Measurements from ENCODE around the gene NFX1. TPM values are rescaled to one million over a fixed set of nuclear protein-coding genes. Genes with fewer than 3 reads are reported as not detected.

Gene NFX1
- 25.6 TPM for polyA plus RNA-seq (ENCODE audit: insufficient read length)

DNA sequence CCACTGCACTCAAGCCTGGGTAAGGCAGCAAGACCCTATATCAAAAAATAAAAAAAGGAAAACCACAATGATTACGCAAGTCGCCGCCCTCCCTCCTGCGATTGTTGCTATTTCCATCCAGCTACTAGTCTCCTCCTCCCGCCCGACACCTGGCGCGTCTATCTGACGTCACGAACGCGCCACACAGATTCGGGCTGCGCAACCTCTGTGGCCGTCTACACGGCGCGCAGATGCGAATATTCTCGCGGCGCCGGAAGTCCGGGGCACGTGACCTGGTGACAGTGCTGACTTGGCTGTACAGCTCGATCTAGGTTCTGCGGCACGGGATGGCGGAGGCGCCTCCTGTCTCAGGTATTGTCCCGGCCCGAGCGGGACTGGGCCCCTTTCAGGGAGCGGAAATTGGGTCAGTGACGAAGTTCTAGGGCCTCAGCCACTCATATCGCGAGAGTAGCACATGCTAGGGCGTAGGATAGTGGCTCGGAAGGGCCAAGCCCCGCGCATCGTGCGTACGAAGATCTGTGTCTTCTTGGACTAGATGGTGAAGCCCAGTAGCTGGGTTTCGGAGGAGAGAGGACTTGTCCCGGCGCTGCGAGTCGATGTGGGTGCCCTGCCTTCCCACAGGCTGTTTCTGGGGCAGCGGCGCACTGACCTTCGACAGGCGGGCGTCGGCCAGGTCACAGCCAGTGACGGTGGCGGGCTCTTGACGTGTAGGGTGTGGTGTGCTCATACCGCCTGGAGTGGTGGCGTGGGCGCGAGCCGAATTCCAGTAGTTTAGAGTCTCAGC lies at the start of gene NFX1:
NFX1 (plus strand) TSS at position 270 of the 784 bp plus-strand sequence; CDS start at position 327, 57 bp downstream.
- peak; percentile 100 for DNase-seq

DNA sequence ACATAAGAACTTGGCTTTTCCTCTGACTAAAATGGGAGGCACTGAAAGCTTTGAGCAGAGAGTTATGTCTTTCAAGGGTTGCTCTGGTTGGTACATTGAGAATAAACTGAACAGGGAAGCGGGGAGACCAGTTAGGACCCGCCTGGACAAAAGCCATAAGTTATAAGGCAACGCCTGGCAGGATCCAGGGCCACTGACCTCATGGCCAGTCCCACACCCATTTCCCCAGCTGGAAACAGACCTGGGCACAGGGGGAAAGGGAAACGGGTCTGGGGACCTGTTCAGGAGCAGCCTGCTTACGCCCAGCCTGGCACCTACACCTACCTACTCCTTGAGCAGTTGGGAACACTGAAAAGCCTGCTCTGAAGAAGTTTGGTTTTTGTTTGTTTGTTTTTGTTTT lies 49.0 kb upstream of the NFX1 start:
- DNase-seq: no peak

DNA sequence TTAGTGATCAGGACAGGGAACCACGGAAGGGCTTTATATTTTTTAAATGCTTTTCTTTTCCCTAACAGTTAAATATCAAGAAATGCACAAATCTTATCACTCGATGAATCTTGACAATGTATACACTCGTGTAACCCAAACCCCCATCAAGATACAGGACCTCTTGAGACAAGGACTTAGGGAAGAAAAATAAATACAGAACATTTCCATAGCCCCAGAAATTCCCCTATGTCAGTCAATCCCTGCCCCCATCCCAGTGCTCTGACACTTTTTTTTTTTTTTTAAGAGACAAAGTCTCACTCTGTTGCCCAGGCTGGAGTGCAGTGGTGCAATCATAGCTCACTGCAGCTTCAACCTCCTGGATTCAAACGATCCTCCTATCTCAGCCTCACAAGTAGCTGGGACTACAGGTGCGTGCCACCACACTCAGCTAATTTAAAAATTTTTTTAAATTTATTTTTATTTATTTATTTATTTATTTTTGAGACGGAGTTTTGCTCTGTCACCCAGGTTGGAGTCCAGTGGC lies 47.6 kb upstream of the NFX1 start:
- no peak for DNase-seq

GRCh38 chr9:33244137-33244784 lies 46.1 kb upstream of the NFX1 start:
- DNase-seq: no peak

GRCh38 chr9:33245341-33245740 lies 45.0 kb upstream of the NFX1 start:
- no peak for DNase-seq

DNA sequence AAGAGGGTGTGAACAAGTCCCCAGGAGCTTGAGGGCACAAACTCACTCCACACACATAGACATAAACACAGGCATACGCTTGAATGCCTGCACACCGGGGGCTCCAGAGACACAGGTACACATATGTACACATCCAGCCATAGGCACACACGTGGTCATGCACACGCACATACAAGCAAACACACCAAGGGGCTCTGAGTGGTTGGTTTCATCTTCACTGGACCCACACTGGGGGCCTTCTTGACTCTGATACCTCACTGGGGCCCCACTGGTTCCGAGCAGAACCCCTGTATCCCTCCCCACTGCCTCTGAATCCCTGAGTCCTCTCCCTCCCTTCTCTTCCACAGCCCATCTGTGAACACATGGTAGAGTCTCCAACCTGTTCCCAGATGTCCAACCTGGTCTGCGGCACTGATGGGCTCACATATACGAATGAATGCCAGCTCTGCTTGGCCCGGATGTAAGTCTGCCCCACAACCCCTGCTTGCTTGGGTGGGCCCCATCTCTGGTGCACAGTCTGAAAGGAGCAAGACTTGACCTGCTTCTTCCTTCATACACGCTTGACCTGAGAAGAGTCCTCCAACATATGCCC lies 44.0 kb upstream of the NFX1 start:
- no peak for DNase-seq

DNA sequence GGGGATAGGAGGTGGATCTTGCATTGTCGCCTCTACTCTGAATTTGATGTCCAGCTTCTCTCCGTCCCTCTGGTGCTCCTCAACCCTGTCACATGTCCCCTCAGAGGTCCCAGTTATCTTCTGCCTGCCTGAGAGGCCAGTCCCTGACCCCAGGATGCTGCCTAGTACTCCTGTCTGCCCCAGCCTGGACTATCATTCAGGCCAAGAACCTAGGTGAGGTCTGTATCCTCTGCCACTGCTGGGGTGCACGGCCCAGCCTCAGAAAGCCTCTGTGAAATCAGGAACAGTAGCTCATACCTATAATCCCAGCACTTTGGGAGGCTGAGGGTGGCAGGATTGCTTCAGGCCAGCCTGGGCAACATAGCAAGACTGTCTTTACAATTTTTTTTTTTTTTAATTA lies 41.7 kb upstream of the NFX1 start:
- no peak for DNase-seq

DNA sequence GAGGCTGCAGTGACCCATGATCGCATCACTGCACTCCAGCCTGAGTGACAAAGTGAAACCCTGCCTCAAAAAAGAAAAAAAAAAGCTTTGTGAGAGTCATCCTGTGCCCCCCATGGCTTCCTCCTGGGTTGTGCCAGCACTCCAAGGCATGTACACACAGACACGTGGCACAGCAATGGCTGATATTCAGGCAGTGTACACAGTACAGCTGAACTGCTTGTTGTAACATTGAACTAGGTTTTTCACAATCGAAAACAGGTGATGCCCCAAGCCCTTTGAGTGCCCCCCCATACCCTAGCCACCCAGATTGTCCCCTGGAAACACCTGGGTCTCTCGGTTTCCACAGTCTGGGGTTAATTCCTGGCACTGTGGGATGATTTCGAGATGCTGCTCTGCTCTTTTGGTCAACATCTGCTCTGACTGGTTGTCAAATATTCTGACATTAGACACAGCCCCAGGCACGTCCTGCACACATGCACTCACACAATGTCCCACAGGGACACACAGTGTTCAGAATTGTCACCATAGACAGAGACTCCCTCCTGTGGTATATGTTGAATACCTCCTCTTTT lies 41.1 kb upstream of the NFX1 start:
- no peak for DNase-seq

- DNase-seq: no peak
Observed at GRCh38 chr9:33249983-33250382, 40.3 kb upstream of the NFX1 start.

- DNase-seq: no peak
Observed at GRCh38 chr9:33250458-33250995, 39.8 kb upstream of the NFX1 start.

DNA sequence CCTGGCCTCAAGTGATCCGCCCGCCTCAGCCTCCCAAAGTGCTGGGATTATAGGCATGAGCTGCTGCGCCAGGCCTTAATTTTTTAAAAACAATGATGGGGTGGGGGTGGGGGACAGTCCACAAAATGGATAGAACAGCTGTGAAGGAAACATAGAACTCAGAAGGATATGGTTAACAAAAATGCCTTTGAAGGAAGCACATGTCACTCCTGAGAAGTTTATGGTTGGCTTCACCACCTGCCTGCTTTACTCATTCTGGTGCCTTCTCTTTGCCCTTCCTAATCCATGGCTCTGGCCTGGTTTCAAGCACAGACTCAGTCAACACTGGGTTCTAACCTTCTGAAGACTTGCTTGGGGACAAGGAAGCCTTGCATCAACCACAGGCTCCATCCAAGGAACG lies 36.1 kb upstream of the NFX1 start:
- no peak for DNase-seq

- no peak for DNase-seq
Observed at GRCh38 chr9:33255014-33255413, 35.3 kb upstream of the NFX1 start.

DNA sequence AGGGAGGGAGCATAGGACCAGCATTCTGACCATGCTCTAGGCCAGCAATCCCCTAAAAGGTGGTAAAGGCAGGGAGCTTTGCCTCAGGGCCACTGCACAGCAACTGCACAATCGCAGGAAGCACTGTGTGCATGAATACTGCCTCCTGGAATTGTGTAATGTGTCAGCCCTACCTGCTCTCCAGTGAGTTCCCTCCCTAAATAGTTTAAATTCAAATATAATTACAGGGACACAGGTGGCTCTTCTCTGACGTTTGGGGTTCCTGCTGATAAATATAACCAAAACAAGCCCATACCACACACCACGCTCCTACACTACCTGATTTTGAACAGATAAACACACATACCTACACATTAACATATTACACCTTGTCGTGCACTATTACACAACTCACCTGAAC lies 34.8 kb upstream of the NFX1 start:
- no peak for DNase-seq

- DNase-seq: no peak
Observed at GRCh38 chr9:33256236-33256635, 34.1 kb upstream of the NFX1 start.

DNA sequence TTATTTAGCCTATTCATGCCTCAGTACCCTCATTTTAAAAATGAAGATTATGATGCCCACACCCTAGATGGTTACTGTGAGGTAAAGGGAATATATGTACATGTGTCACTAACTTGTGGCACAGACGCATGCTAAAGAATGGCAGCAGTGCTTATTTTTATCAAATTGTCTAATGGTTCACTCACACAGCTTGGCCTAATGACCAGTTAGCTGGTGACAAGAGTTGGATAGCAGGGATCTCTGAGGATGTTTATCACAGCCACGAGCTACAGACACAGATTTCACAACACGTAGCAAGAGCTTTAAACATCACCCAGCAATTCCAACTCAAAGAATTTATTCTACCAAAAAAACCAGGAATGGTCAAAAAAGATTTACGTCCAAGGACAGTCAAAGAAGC lies 33.0 kb upstream of the NFX1 start:
- DNase-seq: no peak

- no peak for DNase-seq
Observed at GRCh38 chr9:33260372-33260771, 29.9 kb upstream of the NFX1 start.

DNA sequence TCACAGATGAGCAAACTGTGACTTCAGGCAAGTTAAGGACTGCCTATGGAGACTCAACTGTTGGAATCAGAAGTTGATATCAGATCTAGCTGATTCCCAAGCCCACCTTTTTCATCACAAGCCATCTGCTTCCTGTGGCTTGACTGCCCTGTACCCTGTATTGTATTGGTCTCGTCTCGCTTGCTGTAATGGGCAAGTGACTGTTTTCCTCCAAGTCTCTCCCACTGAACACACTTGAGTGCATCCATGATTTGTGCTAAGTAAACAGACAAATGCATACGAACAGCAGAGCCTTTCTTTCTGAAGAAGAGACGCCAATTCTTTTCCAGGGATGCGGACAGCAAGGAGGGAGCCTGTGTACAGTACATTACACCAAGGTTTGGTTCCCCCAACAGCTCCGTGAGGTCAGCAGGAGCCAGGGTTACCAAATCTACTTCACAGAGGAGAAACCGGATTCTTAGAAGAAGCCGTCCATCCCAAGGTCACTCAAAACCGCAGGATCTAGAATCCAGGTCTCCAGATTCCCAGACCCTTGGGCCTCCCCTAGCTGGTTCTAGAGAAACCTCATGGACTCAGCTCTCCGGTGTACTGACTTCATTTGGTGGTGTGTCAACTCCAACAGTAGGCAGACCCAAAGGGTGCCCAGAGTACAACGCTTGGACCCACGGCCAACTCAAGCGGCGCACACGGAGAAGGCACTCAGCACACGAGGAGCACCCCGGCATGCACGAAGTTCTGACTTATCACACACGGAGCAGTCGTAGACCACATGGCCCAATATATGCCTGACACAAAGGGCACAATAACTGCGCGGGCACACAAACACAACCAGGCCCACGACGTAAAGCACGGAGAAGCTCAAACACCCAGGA lies 26.9 kb upstream of the NFX1 start:
- peak; percentile 18 for DNase-seq

DNA sequence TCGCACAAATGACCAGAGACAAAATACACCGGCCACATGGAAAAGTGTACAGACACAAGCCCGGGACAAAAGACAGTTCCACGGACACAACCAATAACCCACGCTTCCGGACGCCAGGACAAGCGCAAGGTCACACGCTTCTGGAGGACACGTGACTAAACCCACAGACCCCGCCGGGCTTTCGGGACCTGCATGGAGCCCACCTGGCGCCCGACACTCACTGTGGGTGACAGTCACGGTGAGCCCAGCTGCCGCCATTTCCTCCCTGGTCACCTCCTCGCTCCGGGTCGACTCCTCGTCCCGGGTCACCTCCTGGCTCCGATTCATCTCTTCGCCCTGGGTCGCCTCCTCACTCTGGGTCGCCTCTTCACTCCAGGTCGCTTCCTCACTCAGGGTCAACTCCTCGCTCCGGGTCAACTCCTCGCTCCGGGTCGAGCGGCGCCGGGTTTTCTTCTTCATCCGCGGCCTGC lies 26.3 kb upstream of the NFX1 start:
- DNase-seq: peak; percentile 45

DNA sequence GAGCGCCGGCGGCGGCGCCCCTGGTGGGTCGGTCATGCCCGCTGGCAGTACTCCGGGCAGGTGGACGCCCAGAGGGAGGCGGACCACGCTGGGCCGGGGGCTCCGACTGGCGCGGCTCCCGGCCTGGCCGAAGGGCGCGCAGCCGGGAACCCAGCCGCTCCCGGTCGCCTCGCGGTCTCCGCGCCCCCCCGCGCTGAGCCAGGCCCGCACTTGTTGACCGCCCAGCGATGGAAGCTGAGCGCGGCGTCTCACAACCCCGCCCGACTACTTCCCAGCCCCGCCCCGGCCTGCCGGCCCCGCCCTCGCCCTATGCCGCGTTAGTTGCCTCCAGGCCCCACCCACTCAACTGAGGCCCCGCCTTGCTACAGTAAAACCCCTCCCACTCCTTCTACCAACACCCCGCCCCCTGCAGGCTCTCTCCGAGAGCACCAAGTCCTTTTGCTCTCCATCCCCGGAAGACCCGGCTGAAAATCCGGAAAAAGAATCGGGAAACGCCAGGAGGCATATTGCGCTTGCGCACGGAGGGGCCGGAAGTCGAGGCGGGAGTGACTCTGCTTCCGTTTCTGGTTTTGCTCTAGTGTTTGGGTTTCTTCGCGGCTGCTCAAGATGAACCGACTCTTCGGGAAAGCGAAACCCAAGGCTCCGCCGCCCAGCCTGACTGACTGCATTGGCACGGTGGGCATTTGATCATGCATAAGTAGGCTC lies 25.7 kb upstream of the NFX1 start, which contains the start of the genes BAG1 and CHMP5:
BAG1 (minus strand) TSS at position 236 of the 705 bp plus-strand sequence.
CHMP5 (plus strand) TSS at position 577 of the 705 bp plus-strand sequence; CDS start at position 607, 30 bp downstream.
- DNase-seq: peak; percentile 99

GRCh38 chr9:33265211-33265865 lies 25.0 kb upstream of the NFX1 start:
- DNase-seq: no peak
